Kidney (tissue), 14 donors: ENCODE measurements around the gene CFB. TPM values are rescaled to one million over a fixed set of nuclear protein-coding genes. Genes with fewer than 3 reads are reported as not detected.

Source experiments
- DNase-seq, 5 donors: peaks; one replicate each; pipeline ENCODE4 v3.0.0-alpha.2; 2013 to 2020
- FAIRE-seq: peaks from 2 replicates; lab custom pipeline; 2012; peaks lifted over from hg19 to GRCh38; lab: Jason Lieb, UNC
- H3K27ac ChIP-seq, 2 donors: one replicate each; pipeline ENCODE4 v1.7.0; 2013; ENCODE audit warnings: low read depth in 2 of 2, low read length in 2 of 2, inconsistent platforms in 1 of 2
- H3K27me3 ChIP-seq: one replicate; pipeline ENCODE4 v1.7.1; 2013; ENCODE audit warnings: low read length, inconsistent platforms; ENCODE audit not compliant: control insufficient read depth, insufficient read depth
- H3K36me3 ChIP-seq, 3 donors: one replicate each; pipeline versions ENCODE4 v1.7.0 to v1.7.1; 2013; ENCODE audit warnings: low read length in 3 of 3, control low read depth in 1 of 3, inconsistent platforms in 1 of 3; ENCODE audit not compliant: insufficient read depth in 3 of 3, control insufficient read depth in 2 of 3
- H3K4me1 ChIP-seq, 3 donors: one replicate each; pipeline versions ENCODE4 v1.7.0 to v1.7.1; 2013; ENCODE audit warnings: low read length in 3 of 3, inconsistent platforms in 1 of 3, low read depth in 1 of 3; ENCODE audit not compliant: control insufficient read depth in 2 of 3, insufficient read depth in 2 of 3
- H3K4me3 ChIP-seq, 3 donors: one replicate each; pipeline versions ENCODE4 v1.7.0 to v1.8.1; 2013; ENCODE audit warnings: low read length in 3 of 3, control low read depth in 1 of 3, inconsistent platforms in 1 of 3
- H3K9ac ChIP-seq, 3 donors: one replicate each; pipeline versions ENCODE4 v1.7.0 to v1.7.1; 2013; ENCODE audit warnings: low read length in 3 of 3, control low read depth in 1 of 3, inconsistent platforms in 1 of 3
- H3K9me3 ChIP-seq, 3 donors: one replicate each; pipeline versions ENCODE4 v1.7.0 to v1.7.1; 2013; ENCODE audit warnings: low read length in 3 of 3, control low read depth in 1 of 3, inconsistent platforms in 1 of 3; ENCODE audit not compliant: control insufficient read depth in 2 of 3, insufficient read depth in 1 of 3
- intact Hi-C: fragments of 100-400 bp; cut with DNase I; formaldehyde crosslinking; loops from one replicate; pipeline ENCODE4 v1.11.1; 2022
- polyA plus RNA-seq: library from polyadenylated mRNA; stranded (reverse); fragments of 350-450 nt; fragmentation: Illumina TruSeq; extraction: RNeasy Lipid Tissue Mini Kit (QIAGEN cat#74804); gene quantifications from one replicate; pipeline ENCODE4 v1.2.3, GENCODE V29; 2014; ENCODE audit warnings: low read depth, low replicate concordance; ENCODE audit not compliant: insufficient read depth
- total RNA-seq: library from RNA; stranded (reverse); fragmentation: NEBNext Ultra II Directional; extraction: Animal tissue kit (Norgen Biotek cat#: 25700); gene quantifications from one replicate; pipeline ENCODE4 v1.2.1, GENCODE V29; 2021
- TF ChIP-seq, protein P1 (sequence below): IDR thresholded peaks from 3 replicates; pipeline ENCODE4 v1.5.1; 2012; ENCODE audit warnings: mild to moderate bottlenecking, moderate library complexity, borderline replicate concordance; ENCODE audit not compliant: insufficient read depth; ENCODE audit errors: extremely low read depth
- donor health status: control.
- donor health status: control.
- donor health status: control.
- donor health status: control.
- donor health status: control.
- donor health status: DM: yes; HTN: yes; CAD: no.
- donor health status: Normal renal cell carcinoma (clear cell type).

CFB gene
- total and polyA plus RNA-seq, 2 donors from 2014 or later = 154 to 200 TPM

DNA sequence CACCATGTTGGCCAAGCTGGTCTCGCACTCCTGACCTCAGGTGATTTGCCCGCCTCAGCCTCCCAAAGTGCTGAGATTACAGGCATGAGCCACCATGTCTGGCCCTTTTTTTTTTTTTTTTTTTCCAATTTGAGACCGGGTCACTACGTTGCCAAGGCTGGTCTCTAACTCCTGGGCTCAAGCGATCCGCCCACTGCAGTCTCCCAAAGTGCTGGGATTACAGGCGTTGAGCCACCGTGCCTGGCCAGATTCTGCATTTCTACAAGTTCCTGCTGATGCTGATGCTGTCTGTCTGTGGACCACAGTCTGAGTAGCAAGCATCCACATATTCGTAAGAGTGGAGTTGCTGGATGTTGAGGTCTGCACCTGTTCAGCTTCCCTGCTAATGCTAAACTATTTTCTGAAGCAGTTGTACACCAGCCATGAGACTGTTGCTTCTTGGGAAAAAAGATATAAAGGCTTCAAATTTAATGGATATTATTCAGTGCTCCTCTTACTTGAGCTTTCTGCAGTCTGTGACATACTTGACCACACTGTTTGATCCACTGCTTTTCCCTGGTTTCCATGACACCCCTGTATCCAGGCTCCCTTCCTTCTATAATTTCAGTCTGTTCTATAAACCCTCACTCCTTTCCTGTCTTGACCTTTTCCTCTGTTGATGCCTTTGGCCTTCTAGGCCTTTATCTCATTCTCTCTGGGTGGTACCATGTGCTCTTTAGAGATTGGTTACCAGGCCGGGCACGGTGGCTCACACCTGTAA is 33.9 kb upstream of the CFB start:
- no peaks in the 10 kb centered on the region for H3K36me3 ChIP-seq
- no peak overlapping the region for H3K9ac ChIP-seq
- no peaks in the 10 kb centered on the region for H3K27me3 ChIP-seq
- no peak overlapping the region for H3K4me3 ChIP-seq
- intact Hi-C loops = no loop called here
- no peaks in the 10 kb centered on the region for H3K9me3 ChIP-seq
- FAIRE-seq = no peak
- TF ChIP-seq, protein P1, sequence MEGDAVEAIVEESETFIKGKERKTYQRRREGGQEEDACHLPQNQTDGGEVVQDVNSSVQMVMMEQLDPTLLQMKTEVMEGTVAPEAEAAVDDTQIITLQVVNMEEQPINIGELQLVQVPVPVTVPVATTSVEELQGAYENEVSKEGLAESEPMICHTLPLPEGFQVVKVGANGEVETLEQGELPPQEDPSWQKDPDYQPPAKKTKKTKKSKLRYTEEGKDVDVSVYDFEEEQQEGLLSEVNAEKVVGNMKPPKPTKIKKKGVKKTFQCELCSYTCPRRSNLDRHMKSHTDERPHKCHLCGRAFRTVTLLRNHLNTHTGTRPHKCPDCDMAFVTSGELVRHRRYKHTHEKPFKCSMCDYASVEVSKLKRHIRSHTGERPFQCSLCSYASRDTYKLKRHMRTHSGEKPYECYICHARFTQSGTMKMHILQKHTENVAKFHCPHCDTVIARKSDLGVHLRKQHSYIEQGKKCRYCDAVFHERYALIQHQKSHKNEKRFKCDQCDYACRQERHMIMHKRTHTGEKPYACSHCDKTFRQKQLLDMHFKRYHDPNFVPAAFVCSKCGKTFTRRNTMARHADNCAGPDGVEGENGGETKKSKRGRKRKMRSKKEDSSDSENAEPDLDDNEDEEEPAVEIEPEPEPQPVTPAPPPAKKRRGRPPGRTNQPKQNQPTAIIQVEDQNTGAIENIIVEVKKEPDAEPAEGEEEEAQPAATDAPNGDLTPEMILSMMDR = no peak
- no peak for DNase-seq
- H3K27ac ChIP-seq = no peak overlapping the region
- H3K4me1 ChIP-seq = no peaks in the 10 kb centered on the region

- Histone ChIP-seq H3K9ac (no peak overlapping the region), H3K4me1 (no peaks in the 10 kb centered on the region), H3K9me3 (no peaks in the 10 kb centered on the region), H3K36me3 (no peaks in the 10 kb centered on the region), H3K27me3 (no peaks in the 10 kb centered on the region), H3K4me3 (no peak overlapping the region), H3K27ac (no peak overlapping the region)
- DNase-seq = no peak
- intact Hi-C loops = no loop called here
- no peak for FAIRE-seq
- TF ChIP-seq, protein P1 = no peak
These were observed 30.5 kb upstream of the CFB start for GRCh38 chr6:31915351-31915750.

DNA sequence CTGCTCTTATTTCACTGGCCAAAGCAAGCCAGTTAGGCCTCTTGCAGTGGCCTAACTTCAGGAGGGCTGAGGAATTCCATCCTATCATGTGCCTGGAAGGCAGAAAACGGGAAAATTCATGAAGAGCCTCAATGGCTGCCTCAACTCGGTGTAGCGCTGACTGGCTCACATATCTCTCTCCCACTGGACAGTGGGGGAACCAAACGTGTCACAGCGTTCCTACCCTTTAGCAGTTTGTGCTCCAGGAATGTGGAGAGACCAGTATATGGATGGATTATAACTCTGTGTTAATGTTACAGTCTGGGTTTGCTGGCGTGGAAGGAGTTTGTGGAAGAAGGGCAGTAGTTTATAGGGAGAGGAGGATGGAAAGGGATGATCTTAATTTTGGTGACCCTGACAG is 30.1 kb upstream of the CFB start:
- no peak for FAIRE-seq
- Histone ChIP-seq H3K9me3 (no peaks in the 10 kb centered on the region), H3K9ac (no peak overlapping the region), H3K4me1 (no peaks in the 10 kb centered on the region), H3K4me3 (no peak overlapping the region), H3K27me3 (no peaks in the 10 kb centered on the region), H3K36me3 (no peaks in the 10 kb centered on the region), H3K27ac (no peak overlapping the region)
- TF ChIP-seq, protein P1 = no peak
- intact Hi-C loops = no loop called here
- no peak for DNase-seq
